ENCODE measurements around the gene OVOL1. TPM values are rescaled to one million over a fixed set of nuclear protein-coding genes. Genes with fewer than 3 reads are reported as not detected.

Gene OVOL1
- total and polyA plus RNA-seq, 2 of the 8 experiments (the other 6 are each of a cell fraction or from before 2014, with no cell fraction given) = 2.6 to 3.4 TPM

DNA sequence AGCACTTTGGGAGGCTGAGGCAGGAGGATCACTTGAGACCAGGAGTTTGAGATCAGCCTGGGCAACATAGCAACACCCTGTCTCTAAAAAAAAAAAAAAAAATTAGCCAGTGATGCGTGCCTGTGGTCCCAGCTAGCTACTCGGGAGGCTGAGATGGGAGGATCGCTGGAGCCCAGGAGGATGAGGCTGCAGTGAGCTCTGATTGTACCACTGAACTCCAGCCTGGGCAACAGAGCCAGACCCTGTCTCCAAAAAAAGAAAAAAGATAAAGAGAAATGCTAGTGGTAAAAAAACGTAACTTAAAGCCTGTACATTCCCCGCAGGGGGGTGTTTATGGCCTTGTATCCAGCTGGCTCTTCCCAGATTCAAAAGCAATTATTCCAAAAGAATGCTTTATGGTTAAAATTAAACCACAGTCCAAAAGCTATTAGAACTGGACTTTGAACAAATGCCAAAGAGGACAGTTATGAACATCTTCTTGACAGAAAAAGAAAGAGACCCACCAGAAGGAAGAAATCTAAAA lies 30.5 kb downstream of the OVOL1 start:
- H3K27me3 ChIP-seq (replicated peaks in 1 of 4; ENCODE audit: control insufficient read depth in 3 of 4, extremely low read depth in 1 of 4, insufficient read depth in 3 of 4, low read length in 3 of 4) = peaks cover 0 to 11% (median 4%) of the 10 kb centered on the region in 4 experiments; a peak in 4 of 7 replicates
- no peak overlapping the region for H4K91ac ChIP-seq (replicated peaks; ENCODE audit: insufficient read length, low read length)
- no peaks in the 10 kb centered on the region for H3K79me2 ChIP-seq (ENCODE audit: control insufficient read depth in 1 of 2, insufficient read depth in 2 of 2, low read length in 2 of 2)
- DNase-seq (ENCODE audit: low read depth in 1 of 2, low spot score in 2 of 2) (no peak), FAIRE-seq (no peak)
- no peak overlapping the region for H2BK15ac ChIP-seq (ENCODE audit: low read length)
- no peak overlapping the region for H3K9ac ChIP-seq (replicated peaks in 1 of 4; ENCODE audit: extremely low read depth in 1 of 4, low read depth in 3 of 4, low read length in 3 of 4)
- no peak overlapping the region for H4K8ac ChIP-seq (ENCODE audit: extremely low read depth, insufficient read depth, low read length)
- H3K23me2 ChIP-seq (ENCODE audit: low read depth, low read length) = 0 out of 2 replicates have a peak, but pooled peaks cover 1% of the 10 kb centered on the region
- no peak overlapping the region for H3K14ac ChIP-seq (ENCODE audit: insufficient read length)
- no peaks in the 10 kb centered on the region for H3K79me1 ChIP-seq (ENCODE audit: low read depth, low read length)
- no peak overlapping the region for H3K23ac ChIP-seq (ENCODE audit: insufficient read length)
- H3K27ac ChIP-seq (ENCODE audit: low read depth, low read length) = no peak overlapping the region
- H3K4ac ChIP-seq (replicated peaks; ENCODE audit: insufficient read length, low read depth, low read length) = no peak overlapping the region
- H3K56ac ChIP-seq (replicated peaks; ENCODE audit: insufficient read length, low read depth, low read length) = no peak overlapping the region
- no peak overlapping the region for H2BK20ac ChIP-seq (ENCODE audit: low read length)
- H3K36me3 ChIP-seq (ENCODE audit: control insufficient read depth in 2 of 4, insufficient read depth in 4 of 4, low read length in 3 of 4) = no peaks in the 10 kb centered on the region
- 76% methylated on average over 5 of the region's 5 CpGs; no CpG with 5 or more reads in 1 of the 2 experiments for WGBS, 2 experiments (ENCODE audit: extremely low coverage in 1 of 2, insufficient coverage in 1 of 2, insufficient read length in 1 of 2, insufficient replicate concordance in 2 of 2, low coverage in 1 of 2, low lambda C conversion rate in 2 of 2, missing lambda C conversion rate in 1 of 2)
- H2AK5ac ChIP-seq (ENCODE audit: low read depth, low read length) = no peak overlapping the region
- H4K20me1 ChIP-seq (replicated peaks in 1 of 2; ENCODE audit: control insufficient read depth in 1 of 2, insufficient read depth in 2 of 2, low read length in 2 of 2) = no peaks in the 10 kb centered on the region
- H2AFZ ChIP-seq (ENCODE audit: low read length) = 0 out of 2 replicates have a peak overlapping the region, but pooled peaks have one; percentile 89
- H3K18ac ChIP-seq (ENCODE audit: extremely low read depth, low read length) = peak overlapping the region; percentile 32; the same call in 1 of the 2 replicates
- ChIA-PET CTCF (ENCODE audit: partially characterized antibody) (interaction anchor here (0.6 to 19.6 kb wide), 26 partner anchors 8 to 1281 kb away, joined by 3 to 347 read pairs (median 6); partner anchors contain the start of genes AP5B1, CCDC85B, FIBP and KAT5), POLR2A (ENCODE audit: partially characterized antibody) (interaction anchor here (0.8 to 1.8 kb wide), 5 partner anchors 14 to 106 kb away, joined by 3 to 7 read pairs (median 5); partner anchors contain the start of gene KAT5)
- H3K4me3 ChIP-seq (ENCODE audit: extremely low read depth in 1 of 4, insufficient read depth in 2 of 4, low read depth in 3 of 4, low read length in 4 of 4) = peak overlapping the region; percentile 41 to 74 (median 67)
- H2BK12ac ChIP-seq (ENCODE audit: low read depth, low read length) = no peak overlapping the region
- H2BK5ac ChIP-seq (ENCODE audit: low read depth, low read length) = no peak overlapping the region
- H2BK120ac ChIP-seq (replicated peaks; ENCODE audit: low read depth, low read length) = no peak overlapping the region
- H3K4me2 ChIP-seq (ENCODE audit: insufficient read depth in 1 of 2, low read depth in 2 of 2, low read length in 2 of 2) = peak overlapping the region; percentile 28 to 75; a peak in 3 of 4 replicates
- no peak overlapping the region for H4K5ac ChIP-seq (ENCODE audit: insufficient read length, low read depth, low read length)
- no peak for TF ChIP-seq CREB1 (IDR thresholded peaks at IDR 0.05)
- H3K9me3 ChIP-seq (ENCODE audit: insufficient read depth in 2 of 2, low read depth in 1 of 2, low read length in 1 of 2) = no peaks in the 10 kb centered on the region
- H3K4me1 ChIP-seq (replicated peaks in 1 of 4; ENCODE audit: control insufficient read depth in 3 of 4, insufficient read depth in 4 of 4, low read length in 3 of 4) = no peaks in the 10 kb centered on the region
